Choroid plexus epithelial cell (primary cell): ENCODE data around the gene CPSF4L.
"Not testable (repeated sequence)": the region's sequence is repeated elsewhere in the genome, so short reads cannot be mapped to it uniquely, and the experiment has no call there.

ENCODE experiments used
- DNase-seq: peaks from one replicate; pipeline ENCODE4 v3.0.0-alpha.2; 2010; ENCODE audit warnings: low read depth
- H3K4me3 ChIP-seq: 2 replicates; pipeline ENCODE4 v1.5.1; 2011; ENCODE audit warnings: low read depth, mild to moderate bottlenecking, control low read depth, low read length, moderate library complexity
- CTCF ChIP-seq: conservative IDR thresholded peaks from 2 replicates; pipeline ENCODE4 v1.5.1; 2011; ENCODE audit warnings: low read depth, mild to moderate bottlenecking, control low read depth, inconsistent platforms, low read length, moderate library complexity

The CPSF4L gene

GRCh38 chr17:73261617-73261951, at the start of gene CPSF4L:
TSS of gene CPSF4L (minus strand) at chr17:73261880. CDS start at chr17:73261818, 62 bp downstream.
- H3K4me3 ChIP-seq = no peak within 1 kb of the TSS
- DNase-seq = no peak
- no peak for TF ChIP-seq CTCF

GRCh38 chr17:73311428-73311780, 49.7 kb upstream of the CPSF4L start:
- peak overlapping the region; percentile 98 for H3K4me3 ChIP-seq
- no peak for TF ChIP-seq CTCF
- DNase-seq = no peak

GRCh38 chr17:73309727-73310596, 48.3 kb upstream of the CPSF4L start:
- peak overlapping the region; percentile 98 for H3K4me3 ChIP-seq
- no peak for TF ChIP-seq CTCF
- DNase-seq = peak; percentile 23

GRCh38 chr17:73308959-73309358, 47.3 kb upstream of the CPSF4L start:
- peak overlapping the region; percentile 24 for H3K4me3 ChIP-seq
- DNase-seq = not testable (repeated sequence)

GRCh38 chr17:73308017-73308823, 46.5 kb upstream of the CPSF4L start:
- peak overlapping the region; percentile 46 for H3K4me3 ChIP-seq
- DNase-seq = peak; percentile 95
- no peak for TF ChIP-seq CTCF

- no peak for DNase-seq
- no peak for TF ChIP-seq CTCF
- no peak overlapping the region for H3K4me3 ChIP-seq
Measured at GRCh38 chr17:73307130-73307529, 45.5 kb upstream of the CPSF4L start.
